ENCODE results near the gene ANGPT4.
"Not testable (repeated sequence)": the region's sequence is repeated elsewhere in the genome, so short reads cannot be mapped to it uniquely, and the experiment has no call there.

ANGPT4 gene

GRCh38 chr20:905396-905961 lies 10.7 kb downstream of the ANGPT4 start:
- no peak for DNase-seq

GRCh38 chr20:904039-904545 lies 12.0 kb downstream of the ANGPT4 start:
- DNase-seq: no peak

GRCh38 chr20:897436-897835 lies 18.7 kb downstream of the ANGPT4 start:
- DNase-seq: not testable (repeated sequence)

GRCh38 chr20:896501-897025 lies 19.6 kb downstream of the ANGPT4 start:
- DNase-seq: no peak

- DNase-seq: not testable (repeated sequence)
Measured at GRCh38 chr20:892371-892770, 23.8 kb downstream of the ANGPT4 start.

- DNase-seq: no peak
Measured at GRCh38 chr20:891706-892080, 24.4 kb downstream of the ANGPT4 start.

GRCh38 chr20:891058-891705 lies 25.0 kb downstream of the ANGPT4 start:
- no peak for DNase-seq

GRCh38 chr20:890666-891057 lies 25.5 kb downstream of the ANGPT4 start:
- no peak for DNase-seq

- no peak for DNase-seq
Measured at GRCh38 chr20:889932-890463, 26.1 kb downstream of the ANGPT4 start.

- no peak for DNase-seq
Measured at GRCh38 chr20:889106-889505, 27.0 kb downstream of the ANGPT4 start.

GRCh38 chr20:888057-888456 lies 28.1 kb downstream of the ANGPT4 start:
- DNase-seq: no peak

GRCh38 chr20:887137-887536 lies 29.0 kb downstream of the ANGPT4 start:
- DNase-seq: no peak

- DNase-seq: no peak
Measured at GRCh38 chr20:884983-885952, 30.9 kb downstream of the ANGPT4 start.

GRCh38 chr20:881783-882144 lies 34.4 kb downstream of the ANGPT4 start:
- DNase-seq: no peak

- DNase-seq: no peak
Measured at GRCh38 chr20:881051-881782, 34.9 kb downstream of the ANGPT4 start.

GRCh38 chr20:879626-880025 lies 36.5 kb downstream of the ANGPT4 start:
- DNase-seq: no peak

GRCh38 chr20:878511-879307 lies 37.4 kb downstream of the ANGPT4 start:
- DNase-seq: no peak

GRCh38 chr20:877814-878213 lies 38.3 kb downstream of the ANGPT4 start:
- no peak for DNase-seq

GRCh38 chr20:875115-875514 lies 41.0 kb downstream of the ANGPT4 start:
- no peak for DNase-seq

GRCh38 chr20:873875-874607 lies 42.1 kb downstream of the ANGPT4 start:
- DNase-seq: no peak
